KOPT-K1 (cell line): Measurements from ENCODE around the gene LBHD2.

Experiments used
- H3K27ac ChIP-seq: fragments of 200-600 bp; sonication (generic); 2 replicates; pipeline ENCODE4 v1.5.1; 2016; ENCODE audit warnings: antibody characterized with exemption, mild to moderate bottlenecking, low read depth, low read length; ENCODE audit not compliant: poor library complexity, severe bottlenecking
- H3K36me3 ChIP-seq: fragments of 200-600 bp; sonication (generic); 2 replicates; pipeline ENCODE4 v1.5.1; 2017; ENCODE audit warnings: antibody characterized with exemption, mild to moderate bottlenecking, low read length, moderate library complexity; ENCODE audit not compliant: insufficient read depth
- H3K9me3 ChIP-seq: fragments of 200-600 bp; sonication (generic); 2 replicates; pipeline ENCODE4 v1.5.1; 2017; ENCODE audit warnings: antibody characterized with exemption, low read length, mild to moderate bottlenecking; ENCODE audit not compliant: insufficient read depth, poor library complexity, severe bottlenecking

LBHD2 gene

GRCh38 chr14:103125098-103126070, 41.4 kb downstream of the LBHD2 start:
- Histone ChIP-seq H3K9me3 (no peaks in the 10 kb centered on the region), H3K36me3 (no peaks in the 10 kb centered on the region), H3K27ac (no peak overlapping the region)

DNA sequence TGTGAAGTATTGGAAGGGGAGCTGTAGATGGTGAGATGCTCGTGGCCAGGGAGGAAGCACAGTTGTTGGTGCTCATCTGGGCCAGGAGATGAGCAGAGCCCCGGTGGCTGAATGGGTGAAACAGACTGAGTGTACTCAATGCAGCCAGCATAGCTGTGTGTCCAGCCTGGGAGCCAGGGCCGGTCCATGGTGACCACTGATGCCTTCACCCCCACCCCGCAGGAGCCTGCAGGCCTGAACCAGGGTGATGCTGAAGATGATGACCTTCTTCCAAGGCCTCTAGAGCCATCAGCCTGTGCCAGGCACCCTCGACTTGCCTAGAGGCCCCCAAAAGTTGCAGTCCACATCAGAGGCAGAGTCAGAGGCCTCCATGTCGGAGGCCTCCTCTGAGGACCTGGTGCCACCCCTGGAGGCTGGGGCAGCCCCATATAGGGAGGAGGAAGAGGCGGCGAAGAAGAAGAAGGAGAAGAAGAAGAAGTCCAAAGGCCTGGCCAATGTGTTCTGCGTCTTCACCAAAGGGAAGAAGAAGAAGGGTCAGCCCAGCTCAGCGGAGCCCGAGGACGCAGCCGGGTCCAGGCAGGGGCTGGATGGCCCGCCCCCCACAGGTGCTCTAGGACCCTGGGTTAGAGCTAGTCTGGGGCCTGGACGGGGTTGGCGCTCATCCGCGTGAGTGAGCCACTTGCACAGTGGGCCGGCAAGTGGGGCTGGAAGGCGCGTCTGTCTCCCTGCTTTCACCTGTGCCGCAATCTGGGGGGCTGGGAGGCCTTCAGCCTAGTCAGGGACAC, 42.3 kb downstream of the LBHD2 start:
- Histone ChIP-seq H3K27ac (no peak overlapping the region), H3K36me3 (no peaks in the 10 kb centered on the region), H3K9me3 (no peaks in the 10 kb centered on the region)

- Histone ChIP-seq H3K27ac (no peak overlapping the region), H3K9me3 (no peaks in the 10 kb centered on the region), H3K36me3 (no peaks in the 10 kb centered on the region)
Observed at GRCh38 chr14:103126873-103127304, 42.9 kb downstream of the LBHD2 start.

DNA sequence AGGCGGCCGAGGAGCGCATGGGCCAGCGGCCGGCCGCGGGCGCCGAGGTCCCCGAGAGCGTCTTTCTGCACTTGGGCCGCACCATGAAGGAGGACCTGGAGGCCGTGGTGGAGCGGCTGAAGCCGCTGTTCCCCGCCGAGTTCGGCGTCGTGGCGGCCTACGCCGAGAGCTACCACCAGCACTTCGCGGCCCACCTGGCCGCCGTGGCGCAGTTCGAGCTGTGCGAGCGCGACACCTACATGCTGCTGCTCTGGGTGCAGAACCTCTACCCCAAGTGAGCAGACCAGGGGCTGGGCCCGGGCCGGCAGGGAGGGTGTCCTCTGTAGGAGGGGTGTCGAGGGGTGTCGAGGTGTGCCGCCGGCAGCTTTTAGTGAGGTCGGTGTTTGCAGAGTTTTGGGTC, 43.3 kb downstream of the LBHD2 start:
- Histone ChIP-seq H3K9me3 (no peaks in the 10 kb centered on the region), H3K36me3 (no peaks in the 10 kb centered on the region), H3K27ac (no peak overlapping the region)

DNA sequence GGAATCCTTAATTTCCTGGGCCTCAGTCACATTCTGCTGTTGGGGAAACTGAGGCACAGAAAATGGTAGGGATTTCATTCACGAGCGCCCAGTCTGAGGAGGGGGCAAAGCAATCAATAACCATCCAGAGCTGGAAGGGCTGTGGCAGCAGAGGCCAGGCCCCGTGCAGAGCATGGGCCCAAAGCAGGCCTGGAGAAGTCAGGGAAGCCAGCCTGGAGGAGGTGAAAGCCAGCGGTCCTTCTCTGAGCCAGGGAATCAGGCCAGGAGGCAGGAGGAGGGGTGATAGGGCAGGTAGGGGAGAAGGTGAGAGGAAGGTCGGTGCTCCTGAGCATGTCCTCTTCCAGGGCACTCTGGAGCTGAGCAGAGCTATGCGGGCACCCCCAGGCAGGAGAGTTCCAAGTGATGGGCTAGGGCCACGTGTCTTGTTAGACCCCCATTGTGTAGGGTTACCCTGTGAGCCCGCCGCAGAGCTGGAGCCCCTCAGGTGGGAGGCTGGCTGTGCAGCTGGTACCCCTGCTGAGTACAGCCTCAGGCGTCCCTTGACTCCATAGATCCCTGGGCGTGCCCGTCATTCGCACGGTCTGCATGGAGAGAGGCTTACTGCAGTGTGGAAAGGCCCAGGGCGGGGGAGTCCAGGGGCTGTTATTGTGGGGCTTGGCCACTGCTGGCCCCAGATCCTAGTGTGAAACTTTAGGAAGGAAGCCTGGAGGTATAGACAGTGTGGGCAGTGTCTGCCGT, 44.0 kb downstream of the LBHD2 start:
- Histone ChIP-seq H3K27ac (no peak overlapping the region), H3K36me3 (no peaks in the 10 kb centered on the region), H3K9me3 (no peaks in the 10 kb centered on the region)

DNA sequence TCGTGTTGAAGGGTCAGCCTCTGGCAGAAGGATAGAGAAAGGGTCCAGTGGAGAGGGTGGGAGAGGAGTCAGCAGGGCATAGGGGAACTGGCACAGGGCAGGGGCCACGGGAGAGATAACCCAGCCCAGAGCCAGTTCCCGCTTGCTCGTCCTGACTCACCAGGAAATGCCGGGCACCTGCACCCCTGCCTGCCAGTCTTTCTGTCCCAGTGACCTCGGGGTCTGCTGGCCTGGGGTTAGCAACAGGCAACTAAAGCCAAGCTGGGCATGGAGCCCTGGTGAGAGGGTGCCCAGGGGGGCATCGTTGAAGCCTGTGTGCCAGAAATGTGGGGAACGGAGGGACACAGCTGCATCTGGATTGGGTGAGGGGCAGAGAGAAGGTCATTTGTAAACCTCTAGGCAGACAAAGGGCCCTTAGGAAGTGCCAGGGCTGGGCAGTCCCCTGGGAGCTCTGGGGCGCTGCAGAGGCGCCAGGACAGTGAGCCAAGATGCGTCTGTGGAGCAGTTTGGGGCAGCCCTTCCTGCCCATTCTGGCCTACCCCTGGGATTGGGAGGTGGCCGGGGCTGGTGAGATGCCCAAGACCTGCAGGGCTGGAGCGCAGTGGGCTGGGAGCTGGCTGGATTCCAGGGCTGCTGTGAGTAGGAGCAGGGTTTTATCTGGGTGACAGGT, 44.8 kb downstream of the LBHD2 start:
- H3K9me3 ChIP-seq = no peaks in the 10 kb centered on the region
- no peaks in the 10 kb centered on the region for H3K36me3 ChIP-seq
- H3K27ac ChIP-seq = no peak overlapping the region

GRCh38 chr14:103129301-103130016, 45.4 kb downstream of the LBHD2 start:
- Histone ChIP-seq H3K36me3 (no peaks in the 10 kb centered on the region), H3K27ac (no peak overlapping the region), H3K9me3 (no peaks in the 10 kb centered on the region)

DNA sequence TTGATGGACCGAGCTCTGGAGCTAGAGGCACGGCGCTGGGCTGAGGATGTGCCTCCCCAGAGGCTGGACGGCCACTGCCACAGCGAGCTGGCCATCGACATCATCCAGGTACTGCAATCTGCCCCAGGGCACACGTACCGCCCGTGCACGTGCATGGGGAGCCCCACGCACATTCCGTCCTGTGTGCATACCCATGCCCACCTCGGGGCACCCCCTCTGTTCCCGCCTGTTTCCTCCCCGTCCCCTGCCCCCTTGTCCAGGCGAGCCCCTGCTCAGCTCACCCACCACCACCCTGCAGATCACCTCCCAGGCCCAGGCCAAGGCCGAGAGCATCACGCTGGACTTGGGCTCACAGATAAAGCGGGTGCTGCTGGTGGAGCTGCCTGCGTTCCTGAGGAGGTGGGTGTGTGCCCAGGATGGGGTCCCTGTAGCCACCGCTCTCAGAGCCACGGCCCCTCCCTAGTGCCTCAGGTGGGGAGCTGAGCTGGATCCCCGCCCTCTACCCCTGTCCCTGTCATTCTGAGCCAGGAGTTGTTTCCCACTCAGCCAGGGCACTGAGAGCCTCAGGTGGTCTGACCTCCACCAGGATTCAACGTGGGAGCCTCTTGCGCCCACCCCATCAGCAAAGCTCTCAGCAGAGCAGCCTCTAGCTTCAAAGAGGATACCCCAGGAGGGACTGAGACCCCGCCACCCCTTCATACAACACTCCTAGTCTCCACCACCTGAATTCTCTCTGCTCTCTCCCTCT, 46.2 kb downstream of the LBHD2 start:
- Histone ChIP-seq H3K36me3 (no peaks in the 10 kb centered on the region), H3K9me3 (no peaks in the 10 kb centered on the region), H3K27ac (no peak overlapping the region)

GRCh38 chr14:103130965-103131364, 47.0 kb downstream of the LBHD2 start:
- no peaks in the 10 kb centered on the region for H3K36me3 ChIP-seq
- H3K27ac ChIP-seq = no peak overlapping the region
- H3K9me3 ChIP-seq = no peaks in the 10 kb centered on the region

DNA sequence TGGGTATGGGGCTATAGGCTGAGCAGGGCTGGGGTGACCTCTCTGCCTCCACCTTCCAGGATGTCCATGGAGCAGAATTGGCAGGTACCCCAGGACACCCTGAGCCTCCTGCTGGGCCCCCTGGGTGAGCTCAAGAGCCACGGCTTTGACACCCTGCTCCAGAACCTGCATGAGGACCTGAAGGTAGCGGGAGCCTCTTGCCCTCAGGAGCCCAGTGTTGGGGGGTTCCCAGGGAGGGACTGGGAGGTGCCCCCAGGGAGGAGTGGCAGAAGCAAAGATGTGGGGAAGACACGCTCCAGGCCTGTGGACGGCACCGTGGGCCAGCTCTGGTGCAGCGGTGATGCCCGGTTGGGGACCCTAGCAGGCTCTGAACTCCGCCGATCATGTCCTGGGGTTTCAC, 47.6 kb downstream of the LBHD2 start:
- Histone ChIP-seq H3K9me3 (no peaks in the 10 kb centered on the region), H3K36me3 (no peaks in the 10 kb centered on the region), H3K27ac (no peak overlapping the region)

DNA sequence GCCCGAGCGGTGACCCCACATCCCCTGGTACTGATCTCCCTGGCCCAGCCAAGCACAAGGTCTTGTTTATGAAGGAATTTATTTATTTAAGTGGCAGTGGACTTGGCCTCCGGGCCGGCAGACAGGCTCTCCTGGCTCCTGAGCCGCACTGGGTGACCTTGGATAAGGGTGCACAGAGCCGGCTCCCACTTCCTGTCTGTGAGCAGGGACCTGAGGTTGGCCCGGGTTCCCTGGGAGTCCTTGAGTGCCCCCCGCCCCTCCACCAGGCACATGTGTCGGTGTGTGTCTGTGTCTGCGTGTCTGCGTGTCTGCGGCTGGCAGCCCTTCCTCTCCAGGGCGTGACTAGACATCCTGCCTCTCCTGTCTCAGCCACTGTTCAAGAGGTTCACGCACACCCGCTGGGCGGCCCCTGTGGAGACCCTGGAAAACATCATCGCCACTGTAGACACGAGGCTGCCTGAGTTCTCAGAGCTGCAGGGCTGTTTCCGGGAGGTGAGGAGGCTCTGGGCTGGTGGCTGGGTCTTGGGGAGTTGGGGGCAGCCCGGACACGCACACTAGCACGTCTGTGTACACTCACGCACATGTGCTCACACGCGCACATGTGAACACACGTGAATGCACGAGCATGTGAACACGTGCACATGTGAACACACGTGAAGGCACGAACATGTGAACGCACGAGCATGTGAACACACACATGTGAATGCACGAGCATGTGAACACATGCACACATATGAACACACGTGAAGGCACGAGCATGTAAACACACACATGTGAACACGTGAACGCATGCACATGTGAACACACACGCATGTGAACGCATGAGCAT, 48.6 kb downstream of the LBHD2 start:
- H3K9me3 ChIP-seq = no peaks in the 10 kb centered on the region
- H3K27ac ChIP-seq = no peak overlapping the region
- H3K36me3 ChIP-seq = no peaks in the 10 kb centered on the region

- Histone ChIP-seq H3K36me3 (no peaks in the 10 kb centered on the region), H3K27ac (no peak overlapping the region)
Observed at GRCh38 chr14:103133210-103134140, 49.5 kb downstream of the LBHD2 start.

More at GRCh38 chr14:103133210-103134140, 49.5 kb downstream of the LBHD2 start:
- no peaks in the 10 kb centered on the region for H3K9me3 ChIP-seq
